Cardiac muscle cell (in vitro differentiated cells and primary cell): Measurements from ENCODE around the gene HPS5. TPM values are rescaled to one million over a fixed set of nuclear protein-coding genes. Genes with fewer than 3 reads are reported as not detected.

Experiments used
- DNase-seq, 2 donors: peaks; one replicate each; pipeline versions ENCODE4 v3.0.0 to v3.0.0-alpha.2; 2010 to 2017; ENCODE audit warnings: low read depth in 1 of 2, low spot score in 1 of 2
- H3K27ac ChIP-seq: fragments of 200-600 bp; sonication (generic); 2 replicates; pipeline ENCODE4 v1.5.1; 2016
- H3K27me3 ChIP-seq: fragments of 200-600 bp; sonication (generic); 2 replicates; pipeline ENCODE4 v1.6.0; 2016; ENCODE audit warnings: control low read depth
- H3K36me3 ChIP-seq: fragments of 200-600 bp; sonication (generic); 2 replicates; pipeline ENCODE4 v1.5.1; 2016; ENCODE audit warnings: control low read depth
- H3K4me1 ChIP-seq: fragments of 200-600 bp; sonication (generic); 2 replicates; pipeline ENCODE4 v1.8.1; 2017; ENCODE audit warnings: low read depth, mild to moderate bottlenecking, mixed run types
- H3K4me3 ChIP-seq: fragments of 200-600 bp; sonication (generic); 2 replicates; pipeline ENCODE4 v1.5.1; 2016; ENCODE audit warnings: mild to moderate bottlenecking
- H3K9me3 ChIP-seq: fragments of 200-600 bp; sonication (generic); 2 replicates; pipeline ENCODE4 v1.5.1; 2017; ENCODE audit warnings: low read depth, mild to moderate bottlenecking, control low read depth
- CTCF ChIP-seq: IDR thresholded peaks from 2 replicates; pipeline ENCODE4 v1.5.1; 2012; ENCODE audit warnings: low read depth, mild to moderate bottlenecking, low read length
- polyA plus RNA-seq: library from polyadenylated mRNA; unstranded; fragments of >200 nt; fragmentation: Nextera tagmentation; extraction: Ambion mirVana; gene quantifications from 2 replicates; pipeline ENCODE4 v1.2.1, GENCODE V29; 2016
- total RNA-seq: library from RNA; depleted of rRNA; stranded (reverse); fragments of >200 nt; gene quantifications from 2 replicates; pipeline ENCODE4 v1.2.3, GENCODE V29; 2016

The HPS5 gene
- total and polyA plus RNA-seq, 2 experiments from 2014 or later = 7.3 to 9.5 TPM

- Histone ChIP-seq H3K4me3 (no peak overlapping the region), H3K27ac (no peak overlapping the region), H3K9me3 (no peaks in the 10 kb centered on the region), H3K27me3 (peaks cover 18% of the 10 kb centered on the region), H3K36me3 (no peaks in the 10 kb centered on the region), H3K4me1 (no peaks in the 10 kb centered on the region)
- TF ChIP-seq CTCF = no peak
- no peak for DNase-seq
Observed at GRCh38 chr11:18239655-18240054, 82.3 kb downstream of the HPS5 start.

GRCh38 chr11:18236664-18237356 lies 85.1 kb downstream of the HPS5 start, which contains the start of gene SAA4:
Gene SAA4 (minus strand): TSS chr11:18236802. CDS start chr11:18235926, 876 bp downstream.
- H3K27ac ChIP-seq = no peak within 1 kb of the TSS
- peaks cover 18% of the 10 kb centered on the region for H3K27me3 ChIP-seq
- DNase-seq = no peak
- H3K4me1 ChIP-seq = no peaks in the 10 kb centered on the region
- no peaks in the 10 kb centered on the region for H3K9me3 ChIP-seq
- no peak within 1 kb of the TSS for H3K4me3 ChIP-seq
- TF ChIP-seq CTCF = no peak
- no peaks in the 10 kb centered on the region for H3K36me3 ChIP-seq

- Histone ChIP-seq H3K27ac (no peak overlapping the region), H3K4me3 (no peak overlapping the region), H3K4me1 (no peaks in the 10 kb centered on the region), H3K9me3 (no peaks in the 10 kb centered on the region), H3K27me3 (peaks cover 18% of the 10 kb centered on the region), H3K36me3 (no peaks in the 10 kb centered on the region)
- TF ChIP-seq CTCF = no peak
- no peak for DNase-seq
Observed at GRCh38 chr11:18235394-18236334, 86.3 kb downstream of the HPS5 start.

- DNase-seq = no peak
- no peaks in the 10 kb centered on the region for H3K36me3 ChIP-seq
- no peak overlapping the region for H3K27ac ChIP-seq
- H3K27me3 ChIP-seq = peaks cover 11% of the 10 kb centered on the region
- no peak overlapping the region for H3K4me3 ChIP-seq
- no peak for TF ChIP-seq CTCF
- no peaks in the 10 kb centered on the region for H3K4me1 ChIP-seq
- H3K9me3 ChIP-seq = no peaks in the 10 kb centered on the region
Observed at GRCh38 chr11:18233912-18234311, 88.0 kb downstream of the HPS5 start.

GRCh38 chr11:18230859-18231258 lies 91.1 kb downstream of the HPS5 start:
- no peak overlapping the region for H3K27ac ChIP-seq
- DNase-seq = no peak
- peaks cover 3% of the 10 kb centered on the region for H3K27me3 ChIP-seq
- H3K4me3 ChIP-seq = no peak overlapping the region
- H3K4me1 ChIP-seq = no peaks in the 10 kb centered on the region
- H3K36me3 ChIP-seq = no peaks in the 10 kb centered on the region
- H3K9me3 ChIP-seq = no peaks in the 10 kb centered on the region
- no peak for TF ChIP-seq CTCF
